Bronchial epithelial cell (primary cell): ENCODE data around the gene UBE2Q2. TPM values are rescaled to one million over a fixed set of nuclear protein-coding genes. Genes with fewer than 3 reads are reported as not detected.

Source experiments
- DNase-seq: peaks from one replicate; pipeline ENCODE4 v3.0.0-alpha.2; 2010; ENCODE audit warnings: low read depth
- FAIRE-seq: peaks from 2 replicates; lab custom pipeline; 2011; peaks lifted over from hg19 to GRCh38; lab: Jason Lieb, UNC
- H3K27me3 ChIP-seq: 2 replicates; pipeline ENCODE4 v1.5.1; 2011; ENCODE audit warnings: low read length; ENCODE audit not compliant: control insufficient read depth, insufficient read depth
- H3K36me3 ChIP-seq: 2 replicates; pipeline ENCODE4 v1.5.1; 2011; ENCODE audit warnings: low read length; ENCODE audit not compliant: control insufficient read depth, insufficient read depth
- H3K4me3 ChIP-seq: 2 replicates; pipeline ENCODE4 v1.5.1; 2011; ENCODE audit warnings: mild to moderate bottlenecking, low read depth, low read length, control low read depth
- total RNA-seq: library from RNA; depleted of rRNA; stranded (reverse); fragments of >200 nt; gene quantifications from 2 replicates; pipeline ENCODE4 v1.2.1, GENCODE V29; 2014
- TF ChIP-seq, protein P1 (sequence below): IDR thresholded peaks from 2 replicates; pipeline ENCODE4 v1.5.1; 2011; ENCODE audit warnings: mild to moderate bottlenecking, moderate library complexity, low read length, control low read depth, inconsistent platforms; ENCODE audit not compliant: insufficient read depth, severe bottlenecking

UBE2Q2 gene
- total RNA-seq, 1 donor from 2014 or later: 32.1 TPM

DNA sequence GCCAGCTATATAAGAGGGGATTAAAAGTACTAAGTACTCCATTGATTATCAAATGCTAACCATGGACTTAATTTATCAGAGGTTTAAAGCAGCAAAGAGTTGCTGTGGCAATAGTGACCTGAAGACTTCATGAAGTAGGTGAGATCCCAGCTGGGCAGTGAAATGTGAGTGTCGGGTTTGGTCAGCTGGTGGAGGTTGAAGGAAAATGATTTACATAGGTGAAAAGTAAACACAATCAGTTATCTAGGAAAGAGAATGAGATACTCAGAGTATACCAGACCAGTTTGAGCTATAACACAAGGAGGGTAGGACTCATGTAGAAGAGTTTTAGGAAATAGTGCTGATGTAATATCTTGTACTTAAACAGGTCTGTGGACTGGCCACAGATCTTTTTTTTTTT is 43.9 kb downstream of the UBE2Q2 start:
- TF ChIP-seq, protein P1, sequence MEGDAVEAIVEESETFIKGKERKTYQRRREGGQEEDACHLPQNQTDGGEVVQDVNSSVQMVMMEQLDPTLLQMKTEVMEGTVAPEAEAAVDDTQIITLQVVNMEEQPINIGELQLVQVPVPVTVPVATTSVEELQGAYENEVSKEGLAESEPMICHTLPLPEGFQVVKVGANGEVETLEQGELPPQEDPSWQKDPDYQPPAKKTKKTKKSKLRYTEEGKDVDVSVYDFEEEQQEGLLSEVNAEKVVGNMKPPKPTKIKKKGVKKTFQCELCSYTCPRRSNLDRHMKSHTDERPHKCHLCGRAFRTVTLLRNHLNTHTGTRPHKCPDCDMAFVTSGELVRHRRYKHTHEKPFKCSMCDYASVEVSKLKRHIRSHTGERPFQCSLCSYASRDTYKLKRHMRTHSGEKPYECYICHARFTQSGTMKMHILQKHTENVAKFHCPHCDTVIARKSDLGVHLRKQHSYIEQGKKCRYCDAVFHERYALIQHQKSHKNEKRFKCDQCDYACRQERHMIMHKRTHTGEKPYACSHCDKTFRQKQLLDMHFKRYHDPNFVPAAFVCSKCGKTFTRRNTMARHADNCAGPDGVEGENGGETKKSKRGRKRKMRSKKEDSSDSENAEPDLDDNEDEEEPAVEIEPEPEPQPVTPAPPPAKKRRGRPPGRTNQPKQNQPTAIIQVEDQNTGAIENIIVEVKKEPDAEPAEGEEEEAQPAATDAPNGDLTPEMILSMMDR: no peak
- DNase-seq: no peak
- Histone ChIP-seq H3K4me3 (no peak overlapping the region), H3K27me3 (no peaks in the 10 kb centered on the region), H3K36me3 (no peaks in the 10 kb centered on the region)
- no peak for FAIRE-seq

DNA sequence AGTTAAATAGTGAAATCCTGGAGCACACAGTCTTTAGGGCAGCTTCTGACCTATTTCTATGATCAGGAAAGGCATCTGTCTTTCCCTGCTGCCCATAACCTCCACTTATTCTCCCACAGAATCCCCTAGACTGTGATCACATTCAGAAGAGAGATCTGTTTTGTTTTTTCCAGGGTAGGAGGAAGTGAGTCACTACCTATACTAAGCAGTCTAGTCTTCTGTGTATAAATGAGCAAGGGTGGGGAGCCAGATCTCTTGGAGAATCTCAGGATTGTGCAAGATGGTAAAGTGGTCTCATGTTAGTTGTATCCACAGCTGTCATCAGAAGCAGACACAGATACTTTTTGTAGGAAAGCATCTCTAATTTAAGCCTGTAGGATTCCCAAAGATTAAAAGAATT is 48.6 kb downstream of the UBE2Q2 start:
- peak; percentile 76 for DNase-seq
- FAIRE-seq: no peak

DNA sequence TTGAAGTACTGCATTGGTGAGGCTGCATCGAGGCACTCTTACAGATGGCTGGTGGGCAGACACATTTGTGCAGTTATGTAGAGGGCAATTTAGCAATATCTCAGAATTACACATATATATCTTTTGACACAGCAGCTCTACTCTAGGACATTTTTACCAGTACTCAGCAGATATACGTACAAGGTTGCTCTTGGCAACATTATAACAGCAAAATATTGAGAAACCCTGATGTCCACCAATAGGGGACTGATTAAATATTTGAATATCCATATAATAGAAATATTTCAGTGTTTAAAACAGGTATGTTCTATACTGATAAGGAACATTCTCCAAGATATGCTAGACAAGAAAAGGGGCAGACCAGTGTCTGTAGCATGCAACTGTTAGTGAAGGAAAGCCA is 52.5 kb downstream of the UBE2Q2 start:
- FAIRE-seq (no peak), DNase-seq (no peak)
- H3K4me3 ChIP-seq: no peak overlapping the region
- H3K36me3 ChIP-seq: peaks cover 4% of the 10 kb centered on the region
- H3K27me3 ChIP-seq: no peaks in the 10 kb centered on the region
- TF ChIP-seq, protein P1: no peak

More for the DNA sequence above, 48.6 kb downstream of the UBE2Q2 start:
- TF ChIP-seq, protein P1: no peak
- Histone ChIP-seq H3K27me3 (no peaks in the 10 kb centered on the region), H3K4me3 (no peak overlapping the region), H3K36me3 (no peaks in the 10 kb centered on the region)

DNA sequence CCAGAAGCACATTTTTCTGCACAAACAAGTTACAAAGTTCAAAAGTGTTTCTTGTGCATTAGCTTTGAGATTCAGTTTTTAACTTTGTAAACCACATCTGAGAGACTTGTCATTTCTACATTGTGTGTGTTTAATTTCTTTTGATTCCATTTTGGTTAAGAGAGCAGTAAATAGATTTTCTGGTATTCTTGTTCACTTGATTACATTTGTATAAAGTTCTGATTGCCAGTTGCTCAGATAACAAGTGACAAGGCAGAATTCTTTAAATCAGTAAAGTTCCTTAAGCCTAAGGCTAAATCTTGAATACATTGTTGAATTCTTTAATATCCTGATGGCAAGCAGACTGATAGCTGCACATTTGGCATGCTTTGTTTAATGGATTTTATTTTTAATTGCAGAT is 57.3 kb downstream of the UBE2Q2 start:
- FAIRE-seq: no peak
- peaks cover 10% of the 10 kb centered on the region for H3K36me3 ChIP-seq
- no peak for DNase-seq
- TF ChIP-seq, protein P1: no peak
- no peaks in the 10 kb centered on the region for H3K27me3 ChIP-seq
- H3K4me3 ChIP-seq: no peak overlapping the region

DNA sequence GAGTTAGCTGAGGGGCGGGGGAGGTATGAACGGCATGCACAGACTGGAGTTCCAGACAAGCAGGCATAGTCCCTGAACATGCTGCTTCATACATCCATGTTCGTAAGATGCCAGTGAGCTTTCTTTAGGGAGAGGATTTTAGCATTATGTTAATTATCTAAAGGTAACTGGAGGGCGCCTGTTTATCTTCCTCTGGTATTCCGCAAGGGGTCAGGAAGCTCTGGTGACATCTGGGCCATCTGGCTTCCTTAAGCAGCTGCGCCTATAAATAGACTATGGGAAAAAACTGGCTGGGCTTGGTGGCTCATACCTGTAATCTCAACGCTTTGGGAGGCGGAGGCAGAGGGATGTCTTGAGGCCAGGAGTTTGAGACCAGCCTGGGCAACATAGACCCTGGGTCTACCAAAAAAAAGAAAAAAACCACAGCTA is 58.9 kb downstream of the UBE2Q2 start:
- H3K36me3 ChIP-seq: peaks cover 13% of the 10 kb centered on the region
- no peak overlapping the region for H3K4me3 ChIP-seq
- DNase-seq (no peak), FAIRE-seq (no peak)
- H3K27me3 ChIP-seq: no peaks in the 10 kb centered on the region
- TF ChIP-seq, protein P1: no peak
